SK-N-SH treated with all-trans-retinoic acid at 6 μM for 48 hours (cell line): ENCODE data around the gene PLN.

Experiments used
- ARNTL ChIP-seq: fragments of 450-650 bp; formaldehyde crosslinking; IDR thresholded peaks from 2 replicates; pipeline ENCODE4 v1.5.0; 2020; ENCODE audit warnings: low read depth, mild to moderate bottlenecking, moderate library complexity, borderline replicate concordance
- BACH2 ChIP-seq: fragments of 250-450 bp; sonication (Bioruptor Pico); IDR thresholded peaks from 2 replicates; pipeline ENCODE4 v1.9.0; 2021; ENCODE audit warnings: mild to moderate bottlenecking, borderline replicate concordance
- ISL1 ChIP-seq: fragments of 250-450 bp; sonication (Bioruptor Pico); IDR thresholded peaks from 2 replicates; pipeline ENCODE4 v2.1.2; 2022; ENCODE audit warnings: mild to moderate bottlenecking, moderate library complexity
- PATZ1 ChIP-seq: fragments of 250-450 bp; sonication (Bioruptor Pico); IDR thresholded peaks from 2 replicates; pipeline ENCODE4 v1.8.0; 2020; ENCODE audit warnings: mild to moderate bottlenecking, moderate library complexity, borderline replicate concordance
- ZFP30 ChIP-seq: fragments of 450-650 bp; formaldehyde crosslinking; IDR thresholded peaks from 2 replicates; pipeline ENCODE4 v1.5.0; 2022; ENCODE audit warnings: mild to moderate bottlenecking, moderate library complexity
- TF ChIP-seq, protein P1 (sequence below): fragments of 250-450 bp; sonication (Bioruptor Pico); IDR thresholded peaks from 2 replicates; pipeline ENCODE4 v1.8.0; 2021; ENCODE audit warnings: low read depth, mild to moderate bottlenecking, moderate library complexity, borderline replicate concordance

DNA sequence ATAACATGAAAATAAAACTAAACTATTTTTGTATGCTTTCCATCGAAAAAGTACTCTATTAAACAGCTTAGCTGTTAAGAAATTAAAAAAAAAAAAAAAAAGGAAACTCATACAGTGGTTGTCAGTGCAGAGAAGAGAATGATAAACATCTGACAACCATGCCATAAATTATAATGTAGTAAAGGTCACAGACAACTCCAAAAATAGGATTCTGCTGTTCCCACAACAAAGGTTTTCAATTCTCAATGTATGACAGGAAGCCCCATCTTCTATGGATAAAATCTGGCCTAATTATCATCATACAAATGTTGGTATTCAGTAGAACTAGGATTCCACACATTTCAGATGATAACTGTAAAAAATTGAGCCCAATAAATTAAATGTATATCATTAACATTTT, 5.0 kb downstream of the PLN start:
- no peak for TF ChIP-seq ISL1 (CRISPR knock-in tag)
- TF ChIP-seq BACH2 (CRISPR knock-in tag): no peak
- TF ChIP-seq, protein P1, sequence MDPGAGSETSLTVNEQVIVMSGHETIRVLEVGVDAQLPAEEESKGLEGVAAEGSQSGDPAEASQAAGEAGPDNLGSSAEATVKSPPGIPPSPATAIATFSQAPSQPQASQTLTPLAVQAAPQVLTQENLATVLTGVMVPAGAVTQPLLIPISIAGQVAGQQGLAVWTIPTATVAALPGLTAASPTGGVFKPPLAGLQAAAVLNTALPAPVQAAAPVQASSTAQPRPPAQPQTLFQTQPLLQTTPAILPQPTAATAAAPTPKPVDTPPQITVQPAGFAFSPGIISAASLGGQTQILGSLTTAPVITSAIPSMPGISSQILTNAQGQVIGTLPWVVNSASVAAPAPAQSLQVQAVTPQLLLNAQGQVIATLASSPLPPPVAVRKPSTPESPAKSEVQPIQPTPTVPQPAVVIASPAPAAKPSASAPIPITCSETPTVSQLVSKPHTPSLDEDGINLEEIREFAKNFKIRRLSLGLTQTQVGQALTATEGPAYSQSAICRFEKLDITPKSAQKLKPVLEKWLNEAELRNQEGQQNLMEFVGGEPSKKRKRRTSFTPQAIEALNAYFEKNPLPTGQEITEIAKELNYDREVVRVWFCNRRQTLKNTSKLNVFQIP (CRISPR knock-in tag): no peak
- TF ChIP-seq ARNTL (CRISPR knock-in tag): no peak
- no peak for TF ChIP-seq PATZ1
- no peak for TF ChIP-seq ZFP30 (CRISPR knock-in tag)
